NOMO-1 treated with dmso at 0.1 percent for 144 hours (cell line): Measurements from ENCODE around the gene PCTP.

Experiments
- DNase-seq: peaks from one replicate; lab custom pipeline; 2025; ENCODE audit not compliant: unreplicated experiment; lab: John Stamatoyannopoulos, UW

The PCTP gene

DNA sequence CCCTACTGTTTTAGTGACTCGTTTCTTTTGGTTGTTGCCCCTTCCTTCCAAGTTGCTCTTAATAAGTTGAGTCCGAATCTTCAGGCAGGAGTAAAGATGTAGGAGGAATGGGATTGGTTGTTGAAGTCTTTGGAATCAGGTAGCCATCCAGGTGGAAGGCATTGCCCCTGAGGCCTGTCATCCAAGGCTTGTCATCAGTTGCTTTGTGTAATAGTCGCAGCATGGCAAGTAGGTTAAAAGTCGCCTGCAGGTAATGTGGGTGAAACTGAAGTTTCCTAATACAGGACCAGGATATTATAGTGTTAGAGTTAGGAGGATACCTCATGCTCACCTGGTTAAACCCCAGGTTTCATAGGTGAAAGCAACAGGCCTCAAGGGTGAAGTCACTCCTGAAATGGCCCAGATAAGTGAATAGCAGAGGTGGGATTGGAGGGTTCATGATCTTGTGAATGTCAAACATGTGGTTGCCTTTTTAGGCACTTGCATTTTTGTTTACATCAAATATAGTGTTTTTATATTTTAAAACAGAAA, 934 bp downstream of the PCTP start:
- DNase-seq = no peak

DNA sequence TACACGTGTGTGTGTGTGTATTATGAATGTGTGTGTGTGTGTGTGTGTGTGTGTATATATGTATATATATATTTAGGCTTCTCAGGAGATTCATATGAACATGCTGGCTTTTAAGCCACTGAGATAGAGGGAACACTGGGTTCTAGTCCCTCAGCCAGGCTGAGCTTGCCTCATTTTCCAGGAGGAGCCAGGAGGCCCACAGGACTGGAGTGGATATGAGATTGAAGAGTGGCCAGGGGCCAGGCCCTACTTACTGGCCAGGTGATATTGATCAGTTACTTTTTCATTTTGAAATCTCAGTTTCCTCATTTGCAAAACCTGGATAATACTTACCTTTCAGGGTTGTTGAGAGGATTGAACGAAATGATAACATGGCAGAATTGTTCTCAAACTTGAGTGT, 5.8 kb downstream of the PCTP start:
- DNase-seq = no peak

- DNase-seq = no peak
Observed at GRCh38 chr17:55757659-55758058, 6.8 kb downstream of the PCTP start.

- DNase-seq = no peak
Observed at GRCh38 chr17:55758171-55758570, 7.3 kb downstream of the PCTP start.

GRCh38 chr17:55760643-55761355, 9.9 kb downstream of the PCTP start:
- DNase-seq = no peak

- DNase-seq = no peak
Observed at GRCh38 chr17:55762086-55762858, 11.4 kb downstream of the PCTP start.

GRCh38 chr17:55763856-55764255, 13.0 kb downstream of the PCTP start:
- DNase-seq = no peak

DNA sequence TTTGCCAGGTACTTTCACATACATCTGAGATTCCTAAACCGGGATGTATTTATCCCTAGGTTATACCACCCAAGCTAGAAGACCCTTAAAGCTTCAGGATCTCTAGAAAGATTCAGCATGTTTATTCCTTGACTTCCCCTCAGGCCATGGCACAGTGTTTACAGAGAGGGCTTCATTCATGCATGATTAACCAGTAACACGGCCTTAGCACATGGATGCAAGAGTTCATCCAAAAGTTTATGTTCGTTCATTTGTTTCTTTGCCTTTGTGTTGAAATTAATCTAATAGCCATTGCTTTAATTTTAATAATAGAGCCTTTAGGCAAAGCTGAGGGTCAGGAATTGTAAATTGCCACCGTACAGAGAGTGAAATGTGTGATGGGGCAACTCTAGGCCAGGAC, 13.8 kb downstream of the PCTP start:
- no peak for DNase-seq

- no peak for DNase-seq
Observed at GRCh38 chr17:55765472-55765871, 14.6 kb downstream of the PCTP start.

DNA sequence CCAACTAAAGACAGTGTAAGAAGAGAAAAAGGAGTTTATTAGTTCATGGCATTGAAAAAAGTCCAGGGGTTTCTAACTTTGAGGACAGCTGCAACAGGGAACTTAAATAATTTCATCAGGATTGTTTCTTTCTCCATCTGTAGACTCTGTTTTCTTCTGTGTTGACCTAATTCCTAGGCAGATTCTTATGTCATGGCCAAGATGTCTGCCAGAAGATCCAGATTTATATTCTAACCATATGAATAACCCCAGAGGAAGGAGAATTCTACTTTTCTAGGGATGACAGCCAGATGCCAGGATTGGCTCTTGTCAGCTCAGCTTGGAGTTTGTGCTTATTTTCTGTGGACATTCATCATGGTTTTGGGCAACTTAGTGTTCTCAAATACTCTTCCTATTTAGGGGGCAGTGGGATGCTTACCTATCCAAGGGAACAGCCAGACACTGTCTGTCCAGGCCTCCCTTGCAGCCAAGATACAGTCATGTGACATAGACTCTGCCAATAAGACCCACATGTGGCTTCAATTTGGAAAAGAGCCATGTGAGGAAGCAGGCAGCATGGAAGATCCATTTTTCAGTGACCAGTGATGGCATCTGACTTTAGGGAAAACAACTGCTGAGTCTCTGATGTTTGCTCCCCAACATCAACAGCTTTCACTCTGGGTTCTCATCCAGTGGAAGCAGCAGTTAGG, 18.2 kb downstream of the PCTP start:
- DNase-seq = no peak

DNA sequence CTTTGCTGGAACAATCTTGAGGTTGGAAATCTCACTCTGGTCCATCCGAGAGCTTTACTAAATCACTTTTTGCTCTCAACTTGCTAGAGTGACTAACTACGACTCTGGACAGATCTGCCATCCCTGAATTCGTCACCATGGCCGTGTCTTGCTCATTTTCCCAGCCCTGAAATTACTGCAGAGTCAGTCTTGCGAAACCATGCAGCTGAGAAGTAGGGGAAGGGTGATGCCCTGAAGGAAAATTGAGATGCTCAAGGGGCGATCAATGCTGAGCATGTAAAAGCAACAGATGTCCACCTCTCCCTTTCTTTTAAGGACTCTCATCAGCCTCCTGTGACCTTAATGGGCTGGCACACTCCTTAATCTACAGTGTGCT, 18.8 kb downstream of the PCTP start:
- no peak for DNase-seq

DNA sequence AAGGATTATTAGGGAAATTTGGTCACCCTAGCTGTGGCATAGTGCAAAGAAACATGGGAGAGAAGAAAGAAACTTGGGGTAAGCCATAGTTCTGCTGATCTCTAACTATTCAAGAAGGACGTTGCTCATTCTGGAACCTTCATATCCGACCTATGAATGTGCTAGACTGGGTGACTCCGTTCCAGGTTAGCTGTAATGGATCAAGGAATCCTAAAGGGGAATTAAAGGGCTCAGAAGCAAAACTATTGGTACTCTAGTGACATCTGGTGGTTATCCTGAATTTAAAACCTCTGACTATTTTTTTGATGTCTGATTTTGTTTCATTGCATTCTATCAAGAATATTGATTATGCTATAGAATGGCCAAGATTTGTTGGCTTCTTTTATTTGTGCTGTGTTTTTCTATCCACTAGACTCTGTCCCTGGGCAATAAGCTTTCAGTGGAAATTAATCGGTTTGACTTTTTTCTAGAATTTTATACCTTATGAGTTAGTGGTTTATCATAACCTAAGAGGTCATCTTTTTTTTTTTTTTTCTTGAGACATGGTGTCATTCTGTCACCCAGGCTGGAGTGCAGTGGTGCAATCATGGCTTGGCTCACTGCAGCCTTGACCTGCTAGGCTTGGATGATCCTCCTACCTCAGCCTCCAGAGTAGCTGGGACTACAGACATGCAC, 19.5 kb downstream of the PCTP start:
- DNase-seq = no peak

GRCh38 chr17:55772086-55772485, 21.2 kb downstream of the PCTP start:
- no peak for DNase-seq

DNA sequence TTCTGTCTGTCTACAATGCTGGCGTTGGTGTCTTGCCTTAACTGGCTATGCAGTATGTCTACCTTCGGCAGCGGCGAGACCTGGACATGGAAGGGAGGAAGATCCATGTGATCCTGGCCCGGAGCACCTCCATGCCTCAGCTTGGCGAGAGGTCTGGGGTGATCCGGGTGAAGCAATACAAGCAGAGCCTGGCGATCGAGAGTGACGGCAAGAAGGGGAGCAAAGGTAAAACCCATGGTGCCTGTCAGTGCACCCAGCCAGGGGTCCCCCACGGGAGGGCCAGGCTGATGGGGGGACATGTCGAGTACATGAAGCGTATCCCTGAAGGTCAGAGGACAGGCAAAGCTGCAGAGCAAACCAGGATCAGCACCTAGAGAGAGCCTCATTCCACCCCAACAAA, 22.8 kb downstream of the PCTP start:
- no peak for DNase-seq

DNA sequence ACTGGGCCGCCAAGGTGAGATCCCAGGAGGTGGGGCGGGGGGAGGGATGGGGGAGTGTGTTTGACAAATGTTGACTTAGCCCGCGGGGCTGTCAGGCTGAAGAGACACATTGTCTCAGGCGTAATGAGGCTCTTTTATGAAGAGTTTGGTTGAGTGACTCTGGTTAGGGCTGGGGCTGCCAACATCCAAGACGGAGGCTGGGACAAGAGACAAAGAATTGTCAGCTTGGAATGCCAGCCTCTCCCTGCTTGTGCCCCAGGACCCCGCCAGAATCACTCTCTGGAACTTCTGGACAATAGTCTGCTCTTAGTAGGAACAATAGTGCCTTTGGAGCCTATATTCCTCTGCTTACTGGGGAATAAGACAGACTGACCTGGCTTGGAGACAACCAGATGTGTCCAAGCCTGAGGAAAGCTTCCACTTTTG, 24.0 kb downstream of the PCTP start:
- DNase-seq = no peak

DNA sequence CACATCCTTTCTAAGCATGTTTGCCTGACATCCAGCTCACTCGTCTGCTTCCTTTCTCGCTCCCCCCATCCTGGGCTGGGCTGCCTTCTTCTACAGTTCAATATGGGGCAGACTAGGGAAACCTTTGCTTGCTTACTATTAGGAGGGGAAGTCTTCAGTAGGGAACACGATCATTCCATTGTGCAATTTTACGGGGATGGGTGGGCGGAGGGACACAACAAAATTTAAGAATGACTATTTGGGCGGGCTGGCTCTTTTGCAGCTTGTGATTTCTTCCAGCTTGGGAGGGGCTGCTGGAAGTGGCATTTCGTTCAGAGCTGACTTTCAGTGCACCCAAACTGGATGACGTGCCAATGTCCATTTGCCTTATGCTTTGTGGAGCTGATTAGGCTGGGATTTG, 25.4 kb downstream of the PCTP start:
- no peak for DNase-seq

- no peak for DNase-seq
Observed at GRCh38 chr17:55777471-55777971, 26.7 kb downstream of the PCTP start.

DNA sequence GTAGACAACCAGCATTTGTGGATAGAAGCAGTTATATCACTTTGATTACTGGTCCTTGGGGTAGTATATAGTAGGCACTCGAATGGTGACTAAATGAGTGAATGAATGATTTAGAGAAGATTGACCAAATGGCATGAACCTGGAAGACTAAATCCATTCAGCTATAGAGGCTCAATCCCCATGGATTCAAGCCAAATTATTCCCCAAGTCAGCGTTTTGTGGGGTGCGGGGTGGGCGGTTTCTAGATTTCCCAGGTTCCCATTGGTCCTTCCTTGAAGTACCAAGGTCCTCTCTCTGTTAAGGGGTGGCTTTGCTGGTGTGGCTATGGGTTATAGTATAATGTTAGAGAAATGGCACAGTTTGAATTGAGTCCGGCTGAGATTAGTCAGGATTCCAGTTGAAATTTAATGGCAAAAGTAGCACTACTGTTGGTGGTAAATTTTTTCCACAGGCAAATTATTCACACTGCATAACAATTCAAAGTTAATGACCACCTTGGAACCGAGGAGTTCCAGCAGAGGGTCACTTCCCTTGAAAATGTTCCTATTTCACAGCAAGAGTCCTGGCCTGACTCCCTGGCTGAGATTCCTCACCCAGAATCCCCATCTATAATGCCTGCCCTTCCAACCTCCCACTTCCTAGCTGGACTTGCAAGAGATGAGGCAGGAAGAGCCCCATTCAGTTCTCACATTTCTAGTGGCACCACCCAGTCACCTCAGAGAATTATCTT, 27.7 kb downstream of the PCTP start:
- DNase-seq = no peak

DNA sequence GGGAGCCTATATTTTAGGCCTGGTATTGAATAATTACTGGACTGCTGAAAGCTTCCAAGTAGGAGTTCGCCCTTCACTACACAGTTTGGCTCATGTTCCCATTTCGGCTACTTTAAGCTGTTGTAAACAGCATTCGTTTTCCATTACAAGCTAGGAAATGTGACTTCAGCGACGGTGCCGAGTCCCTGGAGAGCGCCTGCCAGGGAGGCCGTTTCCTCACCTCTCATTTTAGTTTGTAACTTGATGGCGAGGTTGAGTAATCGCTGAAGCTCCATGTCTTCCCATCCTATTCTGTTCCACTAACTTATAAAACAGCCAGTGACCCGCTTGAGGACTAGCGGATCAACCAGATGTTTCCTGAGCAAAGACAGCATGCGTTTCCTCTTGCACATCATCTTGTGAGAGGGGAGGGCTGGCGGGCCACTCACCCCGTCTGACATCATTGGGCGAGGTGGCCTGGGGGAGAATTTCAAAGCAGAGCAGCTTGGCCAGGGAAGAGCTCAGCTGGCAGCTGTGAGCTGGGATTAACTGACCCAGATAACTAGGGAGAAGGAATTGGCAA, 32.9 kb downstream of the PCTP start:
- no peak for DNase-seq

- DNase-seq = no peak
Observed at GRCh38 chr17:55784666-55785065, 33.8 kb downstream of the PCTP start.
